CD4-positive, alpha-beta T cell treated with Interleukin-15 for 1 hour (primary cell): Measurements from ENCODE around the gene RAB41.
"Not testable (repeated sequence)": the region's sequence is repeated elsewhere in the genome, so short reads cannot be mapped to it uniquely, and the experiment has no call there.

Experiments used
- DNase-seq: peaks from one replicate; pipeline ENCODE4 v3.0.0-alpha.2; 2020

Gene RAB41

GRCh38 chrX:70281951-70282350 lies at the start of gene RAB41:
TSS of gene RAB41 (plus strand) at chrX:70282172. CDS start at chrX:70282218, 46 bp downstream.
- DNase-seq: no peak

- DNase-seq: no peak
These were observed 47.6 kb upstream of the RAB41 start, which contains the start of gene AWAT1 for GRCh38 chrX:70234355-70234754. TSS of gene AWAT1 (plus strand) at chrX:70234655. CDS start at chrX:70234696, 41 bp downstream.

GRCh38 chrX:70240751-70241150 lies 41.2 kb upstream of the RAB41 start:
- no peak for DNase-seq

GRCh38 chrX:70241501-70241900 lies 40.5 kb upstream of the RAB41 start:
- DNase-seq: no peak

GRCh38 chrX:70243601-70244000 lies 38.4 kb upstream of the RAB41 start:
- DNase-seq: not testable (repeated sequence)

- DNase-seq: no peak
These were observed 37.1 kb upstream of the RAB41 start for GRCh38 chrX:70244881-70245280.

- no peak for DNase-seq
These were observed 34.7 kb upstream of the RAB41 start for GRCh38 chrX:70247252-70247651.

- no peak for DNase-seq
These were observed 29.5 kb upstream of the RAB41 start for GRCh38 chrX:70252491-70252890.

GRCh38 chrX:70253377-70254062 lies 28.5 kb upstream of the RAB41 start:
- DNase-seq: no peak

- no peak for DNase-seq
These were observed 27.9 kb upstream of the RAB41 start for GRCh38 chrX:70254063-70254400.

- DNase-seq: no peak
These were observed 27.1 kb upstream of the RAB41 start for GRCh38 chrX:70254909-70255308.

- DNase-seq: no peak
These were observed 26.5 kb upstream of the RAB41 start for GRCh38 chrX:70255452-70255851.

GRCh38 chrX:70257423-70258288 lies 24.3 kb upstream of the RAB41 start:
- no peak for DNase-seq

- no peak for DNase-seq
These were observed 21.9 kb upstream of the RAB41 start, which contains the start of gene P2RY4 for GRCh38 chrX:70260104-70260503. TSS of gene P2RY4 (minus strand) at chrX:70260204. CDS start at chrX:70259624, 580 bp downstream.

- DNase-seq: no peak
These were observed 18.9 kb upstream of the RAB41 start for GRCh38 chrX:70262952-70263567.

- DNase-seq: no peak
These were observed 17.2 kb upstream of the RAB41 start for GRCh38 chrX:70264784-70265183.

- no peak for DNase-seq
These were observed 13.9 kb upstream of the RAB41 start, which contains the start of gene ARR3 for GRCh38 chrX:70268034-70268433. TSS of gene ARR3 (plus strand) at chrX:70268334. CDS start at chrX:70269386, 1,052 bp downstream.

- not testable (repeated sequence) for DNase-seq
These were observed 7.9 kb upstream of the RAB41 start for GRCh38 chrX:70274029-70274428.

- no peak for DNase-seq
These were observed 2.9 kb upstream of the RAB41 start for GRCh38 chrX:70279081-70279480.

- DNase-seq: no peak
These were observed 1.4 kb upstream of the RAB41 start for GRCh38 chrX:70280573-70280972.

- DNase-seq: no peak
These were observed 7.3 kb downstream of the RAB41 start for GRCh38 chrX:70289168-70289792.

- peak; percentile 81 for DNase-seq
These were observed 8.1 kb downstream of the RAB41 start, which contains the start of the genes KIF4A and PDZD11 for GRCh38 chrX:70289793-70290770. TSS of gene KIF4A (plus strand) at chrX:70290104. CDS start at chrX:70290459, 355 bp downstream. TSS of gene PDZD11 (minus strand) at chrX:70289927. CDS start at chrX:70289341, 586 bp downstream.
